Endothelial cell (in vitro differentiated cells): ENCODE results near the gene PELI3. TPM values are rescaled to one million over a fixed set of nuclear protein-coding genes. Genes with fewer than 3 reads are reported as not detected.

Source experiments
- DNase-seq: peaks from one replicate; pipeline ENCODE4 v3.0.0; 2021; ENCODE audit warnings: low spot score
- H3K27ac Mint-ChIP-seq: one replicate; pipeline ENCODE4 v1.8.0; 2021; ENCODE audit warnings: mixed read lengths, inconsistent platforms; ENCODE audit not compliant: unreplicated experiment
- H3K27me3 Mint-ChIP-seq: one replicate; pipeline ENCODE4 v1.8.0; 2021; ENCODE audit warnings: mild to moderate bottlenecking, moderate library complexity, mixed read lengths, inconsistent platforms; ENCODE audit not compliant: unreplicated experiment
- H3K36me3 Mint-ChIP-seq: one replicate; pipeline ENCODE4 v1.8.0; 2021; ENCODE audit warnings: mild to moderate bottlenecking, low read depth, mixed read lengths, inconsistent platforms; ENCODE audit not compliant: unreplicated experiment
- H3K4me1 Mint-ChIP-seq: one replicate; pipeline ENCODE4 v1.8.0; 2021; ENCODE audit warnings: mild to moderate bottlenecking, mixed read lengths, inconsistent platforms; ENCODE audit not compliant: unreplicated experiment
- H3K4me3 Mint-ChIP-seq: one replicate; pipeline ENCODE4 v1.8.0; 2021; ENCODE audit warnings: mild to moderate bottlenecking, mixed read lengths, inconsistent platforms; ENCODE audit not compliant: unreplicated experiment
- H3K9me3 Mint-ChIP-seq: one replicate; pipeline ENCODE4 v1.8.0; 2021; ENCODE audit warnings: mixed read lengths, inconsistent platforms; ENCODE audit not compliant: unreplicated experiment
- long read RNA-seq: library from polyadenylated mRNA; unstranded; transcript quantifications from one replicate; pipeline ENCODE4 v2.0.0, GENCODE V29; 2020; ENCODE audit not compliant: unreplicated experiment
- total RNA-seq: library from RNA; stranded (reverse); fragmentation: NEBNext Ultra II Directional; extraction: Animal tissue kit (Norgen Biotek cat#: 25700); gene quantifications from one replicate; pipeline ENCODE4 v1.2.1, GENCODE V29; 2021; ENCODE audit not compliant: unreplicated experiment
- TF ChIP-seq, protein P1 (sequence below): fragments of 200-600 bp; sonication (generic); IDR thresholded peaks from one replicate; pipeline ENCODE4 v1.5.0; 2021; ENCODE audit warnings: antibody characterized with exemption; ENCODE audit not compliant: unreplicated experiment

Gene PELI3
- total RNA-seq, result 2.0 TPM
- long read RNA-seq, result 0 reads

DNA sequence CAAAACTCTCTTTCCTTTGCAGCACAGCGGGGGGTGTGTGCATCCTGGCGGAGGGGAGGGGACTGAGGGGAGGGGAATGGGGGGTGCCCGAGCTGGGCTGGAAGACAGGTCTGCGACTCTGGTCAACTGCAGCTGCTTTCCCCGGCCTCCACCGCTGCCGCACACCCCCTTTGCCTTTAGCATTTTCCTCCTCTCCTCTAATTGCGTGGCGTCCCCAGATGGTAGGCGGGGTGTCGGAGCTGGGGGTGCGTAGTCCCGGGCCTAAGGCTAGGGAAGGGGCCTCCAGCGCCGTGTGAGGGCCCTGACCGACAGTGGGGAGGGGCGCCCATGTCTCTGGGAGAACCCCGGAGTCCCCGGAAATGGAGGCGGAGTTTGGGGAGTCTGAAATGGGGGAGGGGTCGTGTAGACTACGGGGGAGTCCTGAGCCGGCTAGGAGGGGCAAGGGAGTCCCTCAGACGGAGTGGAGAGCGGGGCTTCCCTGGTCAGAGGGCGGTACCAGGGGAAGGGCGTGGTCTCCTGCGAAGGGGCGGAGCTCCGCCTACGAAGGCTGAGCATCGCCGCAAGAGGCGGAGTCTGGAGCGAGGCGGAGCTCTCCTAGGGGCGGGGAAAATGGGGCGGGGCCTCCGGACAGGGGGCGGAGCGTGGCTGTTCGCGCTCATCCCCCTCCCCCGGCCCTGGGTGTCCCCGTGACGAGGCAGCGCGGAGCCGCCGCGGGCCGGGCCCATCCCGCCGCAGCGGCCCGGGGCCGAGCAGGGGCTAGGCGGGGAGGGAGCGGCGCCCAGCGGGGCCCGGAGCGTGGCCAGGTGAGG lies at the start of gene PELI3:
TSS of gene PELI3 (plus strand) at position 681 of the 809 bp plus-strand sequence. CDS start 1,224 bp downstream, outside the sequence.
- peaks cover 16% of the 10 kb centered on the region for H3K27me3 Mint-ChIP-seq
- no peaks in the 10 kb centered on the region for H3K9me3 Mint-ChIP-seq
- peak; percentile 97 for DNase-seq
- peak within 1 kb of the TSS; percentile 74 for H3K27ac Mint-ChIP-seq
- peaks cover 9% of the 10 kb centered on the region for H3K4me1 Mint-ChIP-seq
- peak within 1 kb of the TSS; percentile 93 for H3K4me3 Mint-ChIP-seq
- H3K36me3 Mint-ChIP-seq, result no peaks in the 10 kb centered on the region
- TF ChIP-seq, protein P1, sequence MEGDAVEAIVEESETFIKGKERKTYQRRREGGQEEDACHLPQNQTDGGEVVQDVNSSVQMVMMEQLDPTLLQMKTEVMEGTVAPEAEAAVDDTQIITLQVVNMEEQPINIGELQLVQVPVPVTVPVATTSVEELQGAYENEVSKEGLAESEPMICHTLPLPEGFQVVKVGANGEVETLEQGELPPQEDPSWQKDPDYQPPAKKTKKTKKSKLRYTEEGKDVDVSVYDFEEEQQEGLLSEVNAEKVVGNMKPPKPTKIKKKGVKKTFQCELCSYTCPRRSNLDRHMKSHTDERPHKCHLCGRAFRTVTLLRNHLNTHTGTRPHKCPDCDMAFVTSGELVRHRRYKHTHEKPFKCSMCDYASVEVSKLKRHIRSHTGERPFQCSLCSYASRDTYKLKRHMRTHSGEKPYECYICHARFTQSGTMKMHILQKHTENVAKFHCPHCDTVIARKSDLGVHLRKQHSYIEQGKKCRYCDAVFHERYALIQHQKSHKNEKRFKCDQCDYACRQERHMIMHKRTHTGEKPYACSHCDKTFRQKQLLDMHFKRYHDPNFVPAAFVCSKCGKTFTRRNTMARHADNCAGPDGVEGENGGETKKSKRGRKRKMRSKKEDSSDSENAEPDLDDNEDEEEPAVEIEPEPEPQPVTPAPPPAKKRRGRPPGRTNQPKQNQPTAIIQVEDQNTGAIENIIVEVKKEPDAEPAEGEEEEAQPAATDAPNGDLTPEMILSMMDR, result no peak

GRCh38 chr11:66417000-66417399 lies 49.7 kb upstream of the PELI3 start:
- no peak for DNase-seq
- Mint-ChIP-seq H3K27me3 (peaks cover 24% of the 10 kb centered on the region), H3K4me1 (peaks cover 8% of the 10 kb centered on the region), H3K36me3 (peaks cover 11% of the 10 kb centered on the region), H3K9me3 (no peaks in the 10 kb centered on the region), H3K27ac (no peak overlapping the region), H3K4me3 (no peak overlapping the region)
- TF ChIP-seq, protein P1, result no peak

GRCh38 chr11:66418168-66418985 lies 48.3 kb upstream of the PELI3 start:
- peak; percentile 76 for DNase-seq
- Mint-ChIP-seq H3K36me3 (peaks cover 11% of the 10 kb centered on the region), H3K9me3 (no peaks in the 10 kb centered on the region), H3K27me3 (peaks cover 22% of the 10 kb centered on the region), H3K4me1 (peaks cover 8% of the 10 kb centered on the region), H3K27ac (no peak overlapping the region), H3K4me3 (no peak overlapping the region)
- TF ChIP-seq, protein P1, result no peak

- DNase-seq, result no peak
- Mint-ChIP-seq H3K4me1 (peaks cover 8% of the 10 kb centered on the region), H3K36me3 (peaks cover 11% of the 10 kb centered on the region), H3K4me3 (no peak overlapping the region), H3K27ac (no peak overlapping the region), H3K9me3 (no peaks in the 10 kb centered on the region), H3K27me3 (peaks cover 18% of the 10 kb centered on the region)
- TF ChIP-seq, protein P1, result no peak
Measured at GRCh38 chr11:66418986-66419308, 47.8 kb upstream of the PELI3 start.
